HG03025 (cell line): ENCODE results near the gene SCN3A.

Source experiments
- ATAC-seq: cut with Tn5 transposase; IDR thresholded peaks from one replicate; pipeline ENCODE4 v1.9.1; 2021; ENCODE audit warnings: mild to moderate bottlenecking, moderate library complexity; ENCODE audit not compliant: unreplicated experiment, low FRiP score

The SCN3A gene

GRCh38 chr2:165192729-165193128 lies 11.1 kb downstream of the SCN3A start:
- peak; percentile 45 for ATAC-seq

GRCh38 chr2:165191096-165191728 lies 12.6 kb downstream of the SCN3A start:
- ATAC-seq, result no peak

- ATAC-seq, result no peak
Observed at GRCh38 chr2:165185633-165186032, 18.2 kb downstream of the SCN3A start.

GRCh38 chr2:165182029-165182428 lies 21.8 kb downstream of the SCN3A start:
- peak; percentile 64 for ATAC-seq

GRCh38 chr2:165176780-165177179 lies 27.1 kb downstream of the SCN3A start:
- ATAC-seq, result no peak

- no peak for ATAC-seq
Observed at GRCh38 chr2:165173215-165173614, 30.6 kb downstream of the SCN3A start.

GRCh38 chr2:165164201-165164600 lies 39.6 kb downstream of the SCN3A start:
- no peak for ATAC-seq

- no peak for ATAC-seq
Observed at GRCh38 chr2:165163761-165164160, 40.1 kb downstream of the SCN3A start.

- ATAC-seq, result no peak
Observed at GRCh38 chr2:165162466-165162865, 41.4 kb downstream of the SCN3A start.

- ATAC-seq, result no peak
Observed at GRCh38 chr2:165161510-165161909, 42.3 kb downstream of the SCN3A start.

GRCh38 chr2:165157160-165157559 lies 46.7 kb downstream of the SCN3A start:
- no peak for ATAC-seq

GRCh38 chr2:165155152-165155551 lies 48.7 kb downstream of the SCN3A start:
- no peak for ATAC-seq

GRCh38 chr2:165149439-165149838 lies 54.4 kb downstream of the SCN3A start:
- ATAC-seq, result peak; percentile 84

GRCh38 chr2:165147186-165148045 lies 56.4 kb downstream of the SCN3A start:
- no peak for ATAC-seq

- ATAC-seq, result peak; percentile 81
Observed at GRCh38 chr2:165144315-165144714, 59.5 kb downstream of the SCN3A start.

GRCh38 chr2:165141601-165142354 lies 62.1 kb downstream of the SCN3A start:
- ATAC-seq, result no peak

GRCh38 chr2:165126244-165126643 lies 77.6 kb downstream of the SCN3A start:
- ATAC-seq, result no peak

- ATAC-seq, result no peak
Observed at GRCh38 chr2:165122521-165122920, 81.3 kb downstream of the SCN3A start.

- ATAC-seq, result no peak
Observed at GRCh38 chr2:165120740-165121467, 82.9 kb downstream of the SCN3A start.

GRCh38 chr2:165115258-165115657 lies 88.6 kb downstream of the SCN3A start:
- ATAC-seq, result no peak
